OCI-LY1 (cell line): ENCODE measurements around the gene USP47.

ENCODE experiments used
- CTCF ChIP-seq: fragments of 200-600 bp; sonication (generic), shearing (Covaris generic); IDR thresholded peaks from 2 replicates; pipeline ENCODE4 v1.5.1; 2017; ENCODE audit warnings: mild to moderate bottlenecking, antibody characterized with exemption, low read length, moderate library complexity, mixed read lengths
- EZH2 ChIP-seq: fragments of 200-600 bp; sonication (generic), shearing (Covaris generic); IDR thresholded peaks from 2 replicates; pipeline ENCODE4 v1.8.0; 2017; ENCODE audit warnings: borderline replicate concordance, mixed run types, mild to moderate bottlenecking, antibody characterized with exemption, low read length, moderate library complexity, mixed read lengths

GRCh38 chr11:11910541-11910940, 68.8 kb downstream of the USP47 start:
- TF ChIP-seq EZH2 (no peak), CTCF (no peak)
